Breast epithelium (tissue), 3 donors: ENCODE measurements around the gene CRNN.

Experiments
- POLR2A ChIP-seq: fragments of 450-650 bp; IDR thresholded peaks from one replicate; pipeline ENCODE4 v1.6.1; 2016; ENCODE audit warnings: antibody characterized with exemption, mild to moderate bottlenecking, moderate library complexity
- POLR2AphosphoS5 ChIP-seq, 3 donors: sonication (generic); formaldehyde crosslinking; IDR thresholded peaks; one replicate each; pipeline ENCODE4 v1.6.1; 2017; ENCODE audit warnings: antibody characterized with exemption in 3 of 3
- TF ChIP-seq, protein P1 (sequence below), 3 donors: fragments of 450-650 bp; IDR thresholded peaks; one replicate each; pipeline ENCODE4 v1.5.1; 2016 to 2017; ENCODE audit warnings: antibody characterized with exemption in 3 of 3, mild to moderate bottlenecking in 3 of 3, moderate library complexity in 3 of 3

GRCh38 chr1:152410028-152410427 lies 4.0 kb downstream of the CRNN start:
- TF ChIP-seq, protein P1, sequence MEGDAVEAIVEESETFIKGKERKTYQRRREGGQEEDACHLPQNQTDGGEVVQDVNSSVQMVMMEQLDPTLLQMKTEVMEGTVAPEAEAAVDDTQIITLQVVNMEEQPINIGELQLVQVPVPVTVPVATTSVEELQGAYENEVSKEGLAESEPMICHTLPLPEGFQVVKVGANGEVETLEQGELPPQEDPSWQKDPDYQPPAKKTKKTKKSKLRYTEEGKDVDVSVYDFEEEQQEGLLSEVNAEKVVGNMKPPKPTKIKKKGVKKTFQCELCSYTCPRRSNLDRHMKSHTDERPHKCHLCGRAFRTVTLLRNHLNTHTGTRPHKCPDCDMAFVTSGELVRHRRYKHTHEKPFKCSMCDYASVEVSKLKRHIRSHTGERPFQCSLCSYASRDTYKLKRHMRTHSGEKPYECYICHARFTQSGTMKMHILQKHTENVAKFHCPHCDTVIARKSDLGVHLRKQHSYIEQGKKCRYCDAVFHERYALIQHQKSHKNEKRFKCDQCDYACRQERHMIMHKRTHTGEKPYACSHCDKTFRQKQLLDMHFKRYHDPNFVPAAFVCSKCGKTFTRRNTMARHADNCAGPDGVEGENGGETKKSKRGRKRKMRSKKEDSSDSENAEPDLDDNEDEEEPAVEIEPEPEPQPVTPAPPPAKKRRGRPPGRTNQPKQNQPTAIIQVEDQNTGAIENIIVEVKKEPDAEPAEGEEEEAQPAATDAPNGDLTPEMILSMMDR (IDR thresholded peaks at IDR 0.05): no peak
- TF ChIP-seq POLR2AphosphoS5 (IDR thresholded peaks at IDR 0.05) (no peak), POLR2A (no peak)
